HL-60 (cell line): ENCODE results near the gene CTNNA2.
A peak's percentile ranks its signal among the peaks of the same experiment; 100 is the strongest.

Experiments used
- DNase-seq, 2 experiments: peaks; one replicate each; pipeline ENCODE4 v3.0.0-alpha.2; 2010 to 2020; ENCODE audit warnings: low read depth in 1 of 2, low spot score in 1 of 2
- H3K27ac ChIP-seq: fragments of 250-450 bp; sonication (Bioruptor Pico); replicated peaks from 2 replicates; pipeline ENCODE4 v1.5.1; 2020; ENCODE audit warnings: mild to moderate bottlenecking, moderate library complexity
- H3K27me3 ChIP-seq: fragments of 250-450 bp; sonication (Bioruptor Pico); 2 replicates; pipeline ENCODE4 v1.5.1; 2021; ENCODE audit warnings: mild to moderate bottlenecking, moderate library complexity; ENCODE audit not compliant: insufficient read depth, poor library complexity, severe bottlenecking
- H3K4me3 ChIP-seq: replicated peaks from 2 replicates; pipeline ENCODE4 v1.5.1; 2011; ENCODE audit warnings: mild to moderate bottlenecking, control low read depth, low read length; ENCODE audit not compliant: insufficient read depth
- CTCF ChIP-seq: IDR thresholded peaks from one replicate; pipeline ENCODE4 v1.5.1; 2011; ENCODE audit warnings: low read length, control low read depth, inconsistent platforms; ENCODE audit not compliant: insufficient read depth
- GABPA ChIP-seq: IDR thresholded peaks from 2 replicates; pipeline ENCODE4 v1.6.1; 2012; ENCODE audit warnings: low read depth
- POLR2AphosphoS5 ChIP-seq: IDR thresholded peaks from 2 replicates; pipeline ENCODE4 v1.6.1; 2012; ENCODE audit warnings: low read depth
- REST ChIP-seq: IDR thresholded peaks from 2 replicates; pipeline ENCODE4 v1.6.1; 2012; ENCODE audit warnings: low read depth; ENCODE audit not compliant: insufficient replicate concordance
- SPI1 ChIP-seq: IDR thresholded peaks from 2 replicates; pipeline ENCODE4 v1.6.1; 2012; ENCODE audit warnings: low read depth, mild to moderate bottlenecking, borderline replicate concordance

The CTNNA2 gene

GRCh38 chr2:79966882-79967281 lies 454.0 kb downstream of the CTNNA2 start:
- TF ChIP-seq SPI1 (no peak), GABPA (no peak), CTCF (no peak), REST (no peak), POLR2AphosphoS5 (no peak)
- no peak overlapping the region for H3K27ac ChIP-seq
- H3K4me3 ChIP-seq: no peak overlapping the region
- H3K27me3 ChIP-seq: no peaks in the 10 kb centered on the region
- no peak for DNase-seq

GRCh38 chr2:79971807-79972206 lies 459.0 kb downstream of the CTNNA2 start:
- TF ChIP-seq GABPA (no peak), POLR2AphosphoS5 (no peak), SPI1 (no peak), CTCF (no peak)
- no peak for DNase-seq
- Histone ChIP-seq H3K27me3 (no peaks in the 10 kb centered on the region), H3K27ac (no peak overlapping the region), H3K4me3 (no peak overlapping the region)

- DNase-seq: no peak
- Histone ChIP-seq H3K4me3 (no peak overlapping the region), H3K27ac (no peak overlapping the region), H3K27me3 (no peaks in the 10 kb centered on the region)
- TF ChIP-seq SPI1: peak; percentile 45; the same call in 1 of the 2 replicates
- no peak for TF ChIP-seq POLR2AphosphoS5
- no peak for TF ChIP-seq CTCF
Observed at GRCh38 chr2:79972661-79973060, 459.8 kb downstream of the CTNNA2 start.

GRCh38 chr2:79975791-79976565 lies 463.1 kb downstream of the CTNNA2 start:
- Histone ChIP-seq H3K4me3 (no peak overlapping the region), H3K27ac (no peak overlapping the region), H3K27me3 (no peaks in the 10 kb centered on the region)
- no peak for DNase-seq
- no peak for TF ChIP-seq REST
- TF ChIP-seq GABPA: no peak
- TF ChIP-seq SPI1: no peak
- TF ChIP-seq CTCF: no peak
- no peak for TF ChIP-seq POLR2AphosphoS5
